ENCODE results near the gene ZNF396.

The ZNF396 gene

GRCh38 chr18:35418610-35419009, 41.5 kb upstream of the ZNF396 start:
- Histone ChIP-seq H3K36me3 (ENCODE audit: control insufficient read depth in 1 of 2, insufficient read depth in 2 of 2, low read length in 2 of 2) (no peaks in the 10 kb centered on the region), H4K91ac (ENCODE audit: low read depth, low read length) (no peak overlapping the region), H3K18ac (ENCODE audit: low read length) (no peak overlapping the region), H3K4me2 (ENCODE audit: low read length) (no peak overlapping the region), H2AK5ac (ENCODE audit: low read length) (no peak overlapping the region), H3K9me3 (ENCODE audit: insufficient read depth, low read depth, low read length) (no peaks in the 10 kb centered on the region), H2BK120ac (ENCODE audit: insufficient read depth, low read length, poor library complexity) (no peak overlapping the region), H3K27ac (ENCODE audit: low read depth, low read length) (no peak overlapping the region), H2BK5ac (ENCODE audit: low read depth, low read length, poor library complexity) (no peak overlapping the region), H2AFZ (ENCODE audit: insufficient read depth, low read length, poor library complexity) (no peak overlapping the region), H3K79me2 (ENCODE audit: control insufficient read depth, insufficient read depth, low read length, poor library complexity) (no peaks in the 10 kb centered on the region), H3K9ac (ENCODE audit: low read length) (no peak overlapping the region), H3K14ac (ENCODE audit: low read length) (no peak overlapping the region), H3K4ac (ENCODE audit: low read depth, low read length) (no peak overlapping the region), H4K12ac (ENCODE audit: low read depth, low read length) (no peak overlapping the region), H3K23ac (ENCODE audit: low read length) (no peak overlapping the region), H4K8ac (ENCODE audit: low read depth, low read length) (no peak overlapping the region), H3K27me3 (ENCODE audit: insufficient read depth, low read length) (no peaks in the 10 kb centered on the region), H3K79me1 (ENCODE audit: low read length) (no peaks in the 10 kb centered on the region), H2BK12ac (ENCODE audit: low read length) (no peak overlapping the region), H3K4me3 (ENCODE audit: low read depth, low read length) (no peak overlapping the region), H3K4me1 (ENCODE audit: control insufficient read depth in 1 of 2, insufficient read depth in 2 of 2, low read length in 2 of 2) (no peaks in the 10 kb centered on the region)
- WGBS (ENCODE audit: extremely low coverage, insufficient coverage, insufficient read length), result no CpG with 5 or more reads among the region's 4 CpGs
- DNase-seq, result no peak

- Histone ChIP-seq H3K4me3 (ENCODE audit: low read depth, low read length) (no peak overlapping the region), H2BK120ac (ENCODE audit: insufficient read depth, low read length, poor library complexity) (no peak overlapping the region), H3K23ac (ENCODE audit: low read length) (no peak overlapping the region), H3K9me3 (ENCODE audit: insufficient read depth, low read depth, low read length) (no peaks in the 10 kb centered on the region), H3K14ac (ENCODE audit: low read length) (no peak overlapping the region), H3K79me1 (ENCODE audit: low read length) (no peaks in the 10 kb centered on the region), H3K36me3 (ENCODE audit: control insufficient read depth in 1 of 2, insufficient read depth in 2 of 2, low read length in 2 of 2) (no peaks in the 10 kb centered on the region), H3K18ac (ENCODE audit: low read length) (no peak overlapping the region), H2BK12ac (ENCODE audit: low read length) (no peak overlapping the region), H3K4me2 (ENCODE audit: low read length) (no peak overlapping the region), H4K12ac (ENCODE audit: low read depth, low read length) (no peak overlapping the region), H3K9ac (ENCODE audit: low read length) (no peak overlapping the region), H3K4me1 (ENCODE audit: control insufficient read depth in 1 of 2, insufficient read depth in 2 of 2, low read length in 2 of 2) (peaks cover 0 to 2% of the 10 kb centered on the region in 2 experiments), H3K4ac (ENCODE audit: low read depth, low read length) (no peak overlapping the region), H4K91ac (ENCODE audit: low read depth, low read length) (no peak overlapping the region), H2AFZ (ENCODE audit: insufficient read depth, low read length, poor library complexity) (no peak overlapping the region), H2AK5ac (ENCODE audit: low read length) (no peak overlapping the region), H4K8ac (ENCODE audit: low read depth, low read length) (no peak overlapping the region), H3K27me3 (ENCODE audit: insufficient read depth, low read length) (no peaks in the 10 kb centered on the region), H2BK5ac (ENCODE audit: low read depth, low read length, poor library complexity) (no peak overlapping the region), H3K27ac (ENCODE audit: low read depth, low read length) (no peak overlapping the region), H3K79me2 (ENCODE audit: control insufficient read depth, insufficient read depth, low read length, poor library complexity) (no peaks in the 10 kb centered on the region)
- no CpG with 5 or more reads among the region's 1 CpG for WGBS (ENCODE audit: extremely low coverage, insufficient coverage, insufficient read length)
- DNase-seq, result no peak
These were observed 40.1 kb upstream of the ZNF396 start for GRCh38 chr18:35417223-35417622.

DNA sequence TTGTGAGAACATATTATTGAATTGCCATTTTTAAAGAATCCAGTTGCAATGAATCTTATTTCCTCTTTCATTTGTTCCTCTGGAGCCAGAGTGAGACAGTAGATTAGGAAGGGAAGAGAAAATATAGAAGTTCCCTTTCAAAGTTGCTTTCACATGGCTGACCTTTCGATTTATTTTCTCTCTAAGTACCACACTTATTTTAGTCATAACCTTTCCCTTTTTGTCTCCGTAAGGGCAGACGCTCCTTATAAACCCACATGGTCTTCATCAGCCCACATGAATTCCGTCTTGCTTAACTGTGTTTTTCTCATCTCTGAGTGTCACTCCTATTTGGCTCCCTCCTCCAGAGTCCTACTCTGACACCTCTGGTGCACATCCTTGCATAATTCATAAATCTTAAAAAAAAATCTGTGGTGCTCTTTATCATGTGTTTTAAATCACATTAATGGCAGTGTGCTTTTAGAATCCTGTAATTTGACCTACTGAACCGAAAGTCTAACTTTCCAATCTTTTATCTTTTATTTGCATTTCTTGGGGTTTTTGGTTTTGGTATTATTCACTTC, 38.5 kb upstream of the ZNF396 start:
- no peaks in the 10 kb centered on the region for H3K27me3 ChIP-seq (ENCODE audit: insufficient read depth, low read length)
- no peak overlapping the region for H2AFZ ChIP-seq (ENCODE audit: insufficient read depth, low read length, poor library complexity)
- H3K4me2 ChIP-seq (ENCODE audit: low read length), result no peak overlapping the region
- H3K27ac ChIP-seq (ENCODE audit: low read depth, low read length), result no peak overlapping the region
- no peak overlapping the region for H4K8ac ChIP-seq (ENCODE audit: low read depth, low read length)
- H3K14ac ChIP-seq (ENCODE audit: low read length), result no peak overlapping the region
- H3K36me3 ChIP-seq (ENCODE audit: control insufficient read depth in 1 of 2, insufficient read depth in 2 of 2, low read length in 2 of 2), result no peaks in the 10 kb centered on the region
- no peak overlapping the region for H2BK120ac ChIP-seq (ENCODE audit: insufficient read depth, low read length, poor library complexity)
- H3K4me1 ChIP-seq (ENCODE audit: control insufficient read depth in 1 of 2, insufficient read depth in 2 of 2, low read length in 2 of 2), result peaks cover 0 to 2% of the 10 kb centered on the region in 2 experiments
- H3K4me3 ChIP-seq (ENCODE audit: low read depth, low read length), result no peak overlapping the region
- no peak overlapping the region for H3K18ac ChIP-seq (ENCODE audit: low read length)
- no peak overlapping the region for H2AK5ac ChIP-seq (ENCODE audit: low read length)
- no peak overlapping the region for H3K23ac ChIP-seq (ENCODE audit: low read length)
- H3K9me3 ChIP-seq (ENCODE audit: insufficient read depth, low read depth, low read length), result peaks cover 2% of the 10 kb centered on the region
- no peaks in the 10 kb centered on the region for H3K79me1 ChIP-seq (ENCODE audit: low read length)
- no CpG with 5 or more reads among the region's 5 CpGs for WGBS (ENCODE audit: extremely low coverage, insufficient coverage, insufficient read length)
- H2BK12ac ChIP-seq (ENCODE audit: low read length), result no peak overlapping the region
- no peaks in the 10 kb centered on the region for H3K79me2 ChIP-seq (ENCODE audit: control insufficient read depth, insufficient read depth, low read length, poor library complexity)
- no peak overlapping the region for H3K4ac ChIP-seq (ENCODE audit: low read depth, low read length)
- no peak overlapping the region for H3K9ac ChIP-seq (ENCODE audit: low read length)
- H2BK5ac ChIP-seq (ENCODE audit: low read depth, low read length, poor library complexity), result no peak overlapping the region
- peak; percentile 14 to 39 for DNase-seq
- H4K91ac ChIP-seq (ENCODE audit: low read depth, low read length), result no peak overlapping the region
- H4K12ac ChIP-seq (ENCODE audit: low read depth, low read length), result no peak overlapping the region

- H3K27ac ChIP-seq (ENCODE audit: low read depth, low read length), result no peak overlapping the region
These were observed 36.0 kb upstream of the ZNF396 start for GRCh38 chr18:35413163-35413511.

More at GRCh38 chr18:35413163-35413511, 36.0 kb upstream of the ZNF396 start:
- no peak overlapping the region for H2BK5ac ChIP-seq (ENCODE audit: low read depth, low read length, poor library complexity)
- H2AFZ ChIP-seq (ENCODE audit: insufficient read depth, low read length, poor library complexity), result no peak overlapping the region
- no peak overlapping the region for H2BK120ac ChIP-seq (ENCODE audit: insufficient read depth, low read length, poor library complexity)
- no peaks in the 10 kb centered on the region for H3K36me3 ChIP-seq (ENCODE audit: control insufficient read depth in 1 of 2, insufficient read depth in 2 of 2, low read length in 2 of 2)
- H3K23ac ChIP-seq (ENCODE audit: low read length), result no peak overlapping the region
- H4K8ac ChIP-seq (ENCODE audit: low read depth, low read length), result no peak overlapping the region
- no peak overlapping the region for H3K14ac ChIP-seq (ENCODE audit: low read length)
- no peak overlapping the region for H2AK5ac ChIP-seq (ENCODE audit: low read length)
- no peak overlapping the region for H3K18ac ChIP-seq (ENCODE audit: low read length)
- no peak overlapping the region for H4K12ac ChIP-seq (ENCODE audit: low read depth, low read length)
- no peak overlapping the region for H3K4me3 ChIP-seq (ENCODE audit: low read depth, low read length)
- H2BK12ac ChIP-seq (ENCODE audit: low read length), result no peak overlapping the region
- H3K9ac ChIP-seq (ENCODE audit: low read length), result no peak overlapping the region
- no peak overlapping the region for H3K4me2 ChIP-seq (ENCODE audit: low read length)
- peaks cover 0 to 3% of the 10 kb centered on the region in 2 experiments for H3K4me1 ChIP-seq (ENCODE audit: control insufficient read depth in 1 of 2, insufficient read depth in 2 of 2, low read length in 2 of 2)
- peaks cover 3% of the 10 kb centered on the region for H3K79me1 ChIP-seq (ENCODE audit: low read length)
- no peak overlapping the region for H4K91ac ChIP-seq (ENCODE audit: low read depth, low read length)
- H3K4ac ChIP-seq (ENCODE audit: low read depth, low read length), result no peak overlapping the region
- DNase-seq, result no peak
- no CpG with 5 or more reads among the region's 2 CpGs for WGBS (ENCODE audit: extremely low coverage, insufficient coverage, insufficient read length)
- no peaks in the 10 kb centered on the region for H3K79me2 ChIP-seq (ENCODE audit: control insufficient read depth, insufficient read depth, low read length, poor library complexity)
- H3K27me3 ChIP-seq (ENCODE audit: insufficient read depth, low read length), result no peaks in the 10 kb centered on the region
- peaks cover 4% of the 10 kb centered on the region for H3K9me3 ChIP-seq (ENCODE audit: insufficient read depth, low read depth, low read length)

Measured in trophoblast cell (in vitro differentiated cells and primary cell).